OCI-LY7 (cell line): ENCODE measurements around the gene FOS. TPM values are rescaled to one million over a fixed set of nuclear protein-coding genes. Genes with fewer than 3 reads are reported as not detected.

ENCODE experiments used
- BruUV-seq: library from RNA; stranded (reverse); fragments of 400-500 nt; replicated peaks from 2 replicates; lab custom pipeline; 2021; lab: Mats Ljungman, UMichigan
- CTCF ChIA-PET: fragments of 300-600 bp; sonication (Branson Sonifier 250); formaldehyde crosslinking; loops from one replicate; lab custom pipeline; 2022; ENCODE audit warnings: antibody characterized with exemption; ENCODE audit not compliant: unreplicated experiment; lab: Charles Lee
- POLR2A ChIA-PET: fragments of 300-600 bp; sonication (Branson Sonifier 250); formaldehyde crosslinking; loops from one replicate; lab custom pipeline; 2022; ENCODE audit warnings: antibody characterized with exemption; lab: Charles Lee
- DNase-seq: peaks from one replicate; pipeline ENCODE4 v3.0.0-alpha.2; 2015; ENCODE audit warnings: low spot score
- H2AFZ ChIP-seq: fragments of 200-600 bp; sonication (generic), shearing (Covaris generic); 2 replicates; pipeline ENCODE4 v1.6.1; 2014; ENCODE audit warnings: mild to moderate bottlenecking, antibody characterized with exemption, low read length, moderate library complexity
- H3K27ac ChIP-seq: fragments of 200-600 bp; sonication (generic); 2 replicates; pipeline ENCODE4 v1.5.1; 2014; ENCODE audit warnings: mixed run types, low read depth, mild to moderate bottlenecking, moderate library complexity, low read length, inconsistent platforms; ENCODE audit not compliant: poor library complexity, severe bottlenecking
- H3K36me3 ChIP-seq: fragments of 200-600 bp; sonication (generic); 2 replicates; pipeline ENCODE4 v1.6.1; 2014; ENCODE audit warnings: mild to moderate bottlenecking, antibody characterized with exemption, low read length, moderate library complexity, mixed read lengths; ENCODE audit not compliant: insufficient read depth
- H3K4me1 ChIP-seq: fragments of 200-600 bp; sonication (generic); 2 replicates; pipeline ENCODE4 v1.5.1; 2014; ENCODE audit warnings: mild to moderate bottlenecking, low read length; ENCODE audit not compliant: insufficient read depth, poor library complexity, severe bottlenecking
- H3K4me2 ChIP-seq: fragments of 200-600 bp; sonication (generic); 2 replicates; pipeline ENCODE4 v1.6.1; 2014; ENCODE audit warnings: mild to moderate bottlenecking, low read length
- H3K4me3 ChIP-seq: fragments of 200-600 bp; sonication (generic); 2 replicates; pipeline ENCODE4 v1.5.1; 2014; ENCODE audit warnings: mild to moderate bottlenecking, low read depth, low read length; ENCODE audit not compliant: poor library complexity, severe bottlenecking
- H3K79me2 ChIP-seq: fragments of 200-600 bp; sonication (generic); 2 replicates; pipeline ENCODE4 v1.6.1; 2016; ENCODE audit warnings: low read depth, mild to moderate bottlenecking, low read length, moderate library complexity, mixed read lengths; ENCODE audit not compliant: insufficient read depth
- H3K9me2 ChIP-seq: fragments of 200-600 bp; sonication (generic); 2 replicates; pipeline ENCODE4 v1.6.1; 2016; ENCODE audit warnings: mild to moderate bottlenecking, low read length, mixed read lengths; ENCODE audit not compliant: insufficient read depth
- H3K9me3 ChIP-seq: fragments of 200-600 bp; sonication (generic); 2 replicates; pipeline ENCODE4 v1.6.1; 2014; ENCODE audit warnings: mild to moderate bottlenecking, mixed run types, low read length, mixed read lengths
- H4K20me1 ChIP-seq: fragments of 200-600 bp; sonication (generic); 2 replicates; pipeline ENCODE4 v1.6.1; 2014; ENCODE audit warnings: mild to moderate bottlenecking, antibody characterized with exemption, low read length, moderate library complexity, mixed read lengths; ENCODE audit not compliant: insufficient read depth
- EZH2phosphoT487 ChIP-seq: fragments of 200-600 bp; sonication (generic); IDR thresholded peaks from 2 replicates; pipeline ENCODE4 v1.6.1; 2018; ENCODE audit warnings: low read depth, borderline replicate concordance, mild to moderate bottlenecking, mixed run types, antibody characterized with exemption, low read length, moderate library complexity, mixed read lengths
- intact Hi-C: fragments of 100-400 bp; cut with micrococcal nuclease; formaldehyde crosslinking; loops from one replicate; pipeline ENCODE4 v1.10.0; 2022; ENCODE audit not compliant: unreplicated experiment
- total RNA-seq, 2 experiments: library from RNA; depleted of rRNA in 1 of 2; stranded (reverse); fragments of >200 nt in 1 of 2; shearing (Covaris generic) in 1 of 2; gene quantifications; 2 replicates each; pipeline ENCODE4 v1.2.3, GENCODE V29; 2014 to 2022
- TF ChIP-seq, protein P1 (sequence below): fragments of 200-600 bp; sonication (generic); conservative IDR thresholded peaks from 2 replicates; pipeline ENCODE4 v1.5.1; 2014; ENCODE audit warnings: mild to moderate bottlenecking, antibody characterized with exemption, low read length, moderate library complexity, mixed read lengths

FOS gene
- total RNA-seq, 2 experiments from 2014 or later: 3.3 to 16.9 TPM

GRCh38 chr14:75262641-75263040, 16.0 kb upstream of the FOS start:
- Histone ChIP-seq H3K4me3 (no peak overlapping the region), H3K79me2 (no peaks in the 10 kb centered on the region), H3K4me2 (no peak overlapping the region), H3K9me3 (no peaks in the 10 kb centered on the region), H3K9me2 (no peaks in the 10 kb centered on the region), H4K20me1 (no peaks in the 10 kb centered on the region), H3K36me3 (no peaks in the 10 kb centered on the region), H3K27ac (no peak overlapping the region), H2AFZ (no peak overlapping the region), H3K4me1 (peaks cover 32% of the 10 kb centered on the region)
- CTCF ChIA-PET: no interaction called here
- DNase-seq: no peak
- BruUV-seq: no TSS peak
- intact Hi-C loops: no loop called here
- POLR2A ChIA-PET: no interaction called here
- TF ChIP-seq, protein P1, sequence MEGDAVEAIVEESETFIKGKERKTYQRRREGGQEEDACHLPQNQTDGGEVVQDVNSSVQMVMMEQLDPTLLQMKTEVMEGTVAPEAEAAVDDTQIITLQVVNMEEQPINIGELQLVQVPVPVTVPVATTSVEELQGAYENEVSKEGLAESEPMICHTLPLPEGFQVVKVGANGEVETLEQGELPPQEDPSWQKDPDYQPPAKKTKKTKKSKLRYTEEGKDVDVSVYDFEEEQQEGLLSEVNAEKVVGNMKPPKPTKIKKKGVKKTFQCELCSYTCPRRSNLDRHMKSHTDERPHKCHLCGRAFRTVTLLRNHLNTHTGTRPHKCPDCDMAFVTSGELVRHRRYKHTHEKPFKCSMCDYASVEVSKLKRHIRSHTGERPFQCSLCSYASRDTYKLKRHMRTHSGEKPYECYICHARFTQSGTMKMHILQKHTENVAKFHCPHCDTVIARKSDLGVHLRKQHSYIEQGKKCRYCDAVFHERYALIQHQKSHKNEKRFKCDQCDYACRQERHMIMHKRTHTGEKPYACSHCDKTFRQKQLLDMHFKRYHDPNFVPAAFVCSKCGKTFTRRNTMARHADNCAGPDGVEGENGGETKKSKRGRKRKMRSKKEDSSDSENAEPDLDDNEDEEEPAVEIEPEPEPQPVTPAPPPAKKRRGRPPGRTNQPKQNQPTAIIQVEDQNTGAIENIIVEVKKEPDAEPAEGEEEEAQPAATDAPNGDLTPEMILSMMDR: no peak
- no peak for TF ChIP-seq EZH2phosphoT487

DNA sequence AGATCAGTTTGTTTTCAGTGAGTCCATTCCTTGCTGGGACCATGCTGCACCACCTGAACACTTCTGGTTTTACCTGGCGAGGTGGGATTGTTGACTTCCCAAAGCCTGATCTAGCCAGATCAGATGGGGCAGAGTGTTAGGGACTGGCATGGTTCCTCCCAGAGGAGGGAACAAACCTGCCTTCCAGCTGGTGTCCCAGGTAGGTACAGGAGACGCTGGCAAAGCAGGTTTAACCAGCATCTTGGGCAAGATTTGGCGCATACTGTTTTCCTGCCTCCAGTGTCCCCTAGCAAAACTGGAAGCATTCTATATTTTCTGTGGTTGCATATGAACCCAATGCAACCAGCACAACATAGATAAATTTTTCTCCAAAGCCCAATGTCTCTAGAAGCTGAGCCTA, 14.6 kb upstream of the FOS start:
- DNase-seq: no peak
- intact Hi-C loops: no loop called here
- ChIA-PET POLR2A (no interaction called here), CTCF (no interaction called here)
- H3K4me1 ChIP-seq: peaks cover 19% of the 10 kb centered on the region
- BruUV-seq: no TSS peak
- H3K9me3 ChIP-seq: no peaks in the 10 kb centered on the region
- no peaks in the 10 kb centered on the region for H3K9me2 ChIP-seq
- no peak overlapping the region for H3K4me2 ChIP-seq
- H2AFZ ChIP-seq: no peak overlapping the region
- no peak overlapping the region for H3K4me3 ChIP-seq
- H4K20me1 ChIP-seq: no peaks in the 10 kb centered on the region
- no peaks in the 10 kb centered on the region for H3K79me2 ChIP-seq
- no peaks in the 10 kb centered on the region for H3K36me3 ChIP-seq
- TF ChIP-seq, protein P1: no peak
- no peak for TF ChIP-seq EZH2phosphoT487
- no peak overlapping the region for H3K27ac ChIP-seq

DNA sequence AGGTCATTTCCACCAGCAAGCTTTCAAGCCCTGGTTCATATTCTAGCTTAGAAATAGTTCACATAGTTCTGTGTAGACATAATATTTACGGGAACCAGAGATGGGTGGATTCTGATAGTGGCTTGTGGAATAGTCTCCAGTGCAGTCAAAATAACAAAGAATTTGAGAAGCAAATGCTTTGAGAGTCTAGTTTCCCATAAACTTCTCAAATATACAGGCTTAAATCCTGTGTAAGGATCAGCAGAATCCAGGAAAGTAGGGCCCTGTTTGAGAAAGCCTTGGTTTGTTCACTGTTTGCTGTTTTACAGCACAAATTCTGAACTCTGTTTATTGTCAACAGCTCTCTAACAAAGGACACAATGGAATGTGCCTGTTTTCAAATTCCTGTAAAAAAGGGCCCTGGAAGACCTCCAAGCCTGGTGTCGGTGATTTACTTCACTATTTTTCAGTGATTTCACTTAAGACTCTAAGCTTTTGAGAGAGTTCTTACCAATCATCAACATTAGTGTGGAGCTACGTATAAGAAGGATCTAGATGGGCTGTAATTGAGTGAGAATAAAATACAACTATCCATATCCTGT, 11.4 kb upstream of the FOS start:
- Histone ChIP-seq H3K9me2 (no peaks in the 10 kb centered on the region), H3K4me3 (no peak overlapping the region), H3K9me3 (no peaks in the 10 kb centered on the region), H2AFZ (no peak overlapping the region), H3K27ac (no peak overlapping the region), H3K79me2 (no peaks in the 10 kb centered on the region), H3K36me3 (no peaks in the 10 kb centered on the region), H3K4me1 (no peaks in the 10 kb centered on the region), H4K20me1 (no peaks in the 10 kb centered on the region), H3K4me2 (no peak overlapping the region)
- TF ChIP-seq, protein P1: no peak
- TF ChIP-seq EZH2phosphoT487: no peak
- no TSS peak for BruUV-seq
- DNase-seq: no peak
- ChIA-PET POLR2A (interaction anchor here (0.6 to 1.3 kb wide), 5 partner anchors 20 to 344 kb away, joined by 3 to 7 read pairs (median 4); no protein-coding TSS in a partner anchor), CTCF (no interaction called here)
- intact Hi-C loops: no loop called here
